HL-60 (cell line): ENCODE measurements around the gene OR2T34.
A peak's percentile ranks its signal among the peaks of the same experiment; 100 is the strongest.

ENCODE experiments used
- CTCF ChIP-seq: IDR thresholded peaks from one replicate; pipeline ENCODE4 v1.5.1; 2011; ENCODE audit warnings: low read length, control low read depth, inconsistent platforms; ENCODE audit not compliant: insufficient read depth
- GABPA ChIP-seq: IDR thresholded peaks from 2 replicates; pipeline ENCODE4 v1.6.1; 2012; ENCODE audit warnings: low read depth
- POLR2AphosphoS5 ChIP-seq: IDR thresholded peaks from 2 replicates; pipeline ENCODE4 v1.6.1; 2012; ENCODE audit warnings: low read depth
- REST ChIP-seq: IDR thresholded peaks from 2 replicates; pipeline ENCODE4 v1.6.1; 2012; ENCODE audit warnings: low read depth; ENCODE audit not compliant: insufficient replicate concordance

GRCh38 chr1:248622570-248623001 lies 48.0 kb upstream of the OR2T34 start:
- TF ChIP-seq CTCF (peak; percentile 36), REST (no peak), POLR2AphosphoS5 (no peak), GABPA (no peak)
